Left renal cortex interstitium (tissue), 4 donors: ENCODE results near the gene BTF3L4. TPM values are rescaled to one million over a fixed set of nuclear protein-coding genes. Genes with fewer than 3 reads are reported as not detected.
"Not testable (repeated sequence)": the region's sequence is repeated elsewhere in the genome, so short reads cannot be mapped to it uniquely, and the experiment has no call there.

Source experiments
- DNase-seq, 4 donors: peaks; one replicate each; pipeline ENCODE4 v3.0.0-alpha.2; 2013; ENCODE audit warnings: low read depth in 4 of 4, low spot score in 2 of 4, missing footprints in 1 of 4
- polyA plus RNA-seq, 4 donors: library from polyadenylated mRNA; unstranded; fragments of 120-200 nt; gene quantifications; one replicate each; pipeline ENCODE4 v1.2.1, GENCODE V29; 2013; ENCODE audit not compliant: insufficient read length in 4 of 4

Gene BTF3L4
- polyA plus RNA-seq, result 10 to 100 TPM; 75.0 to 90.3 (median 80.1) TPM

- DNase-seq, result peak; percentile 52 to 86 (median 74)
Observed at GRCh38 chr1:52056163-52056936, at the start of gene BTF3L4. Gene BTF3L4, plus strand, starts transcription at chr1:52056295. Its CDS starts 3,553 bp downstream, at chr1:52059848.

- no peak for DNase-seq
Observed at GRCh38 chr1:52007215-52008002, 48.7 kb upstream of the BTF3L4 start.

DNA sequence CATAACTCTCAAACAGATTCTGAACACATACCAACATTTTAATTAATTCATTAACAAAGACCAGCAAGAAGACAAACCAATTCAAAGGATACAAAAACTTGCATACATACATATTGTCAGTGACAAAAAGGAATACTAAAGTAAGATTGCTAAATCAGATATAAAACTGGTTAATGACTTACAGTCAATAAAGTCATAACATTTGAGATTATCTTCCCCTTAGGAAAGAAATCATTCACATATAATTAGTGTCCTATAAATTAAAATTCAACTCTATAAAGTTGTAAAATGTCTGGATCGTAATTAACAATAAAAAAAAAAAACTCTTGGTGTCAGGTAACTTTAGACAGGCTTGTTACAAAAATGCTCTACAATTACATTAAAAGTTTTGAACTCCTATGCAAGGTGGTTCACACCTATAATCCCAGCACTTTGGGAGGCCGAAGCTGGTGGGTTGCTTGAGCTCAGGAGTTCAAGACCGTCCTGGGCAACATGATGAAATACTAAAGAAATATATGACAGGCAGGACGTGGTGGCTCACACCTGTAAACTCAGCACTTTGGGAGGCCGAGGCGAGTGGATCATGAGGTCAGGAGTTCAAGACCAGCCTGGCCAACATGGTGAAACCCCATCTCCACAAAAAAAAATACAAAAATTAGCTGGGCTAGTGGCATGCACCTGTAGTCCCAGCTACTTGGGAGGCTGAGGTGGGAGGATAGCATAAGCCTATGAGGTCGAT is 47.9 kb upstream of the BTF3L4 start:
- no peak for DNase-seq

GRCh38 chr1:52022133-52022532 is 34.0 kb upstream of the BTF3L4 start:
- no peak for DNase-seq

- no peak for DNase-seq
Observed at GRCh38 chr1:52026278-52026677, 29.8 kb upstream of the BTF3L4 start.

DNA sequence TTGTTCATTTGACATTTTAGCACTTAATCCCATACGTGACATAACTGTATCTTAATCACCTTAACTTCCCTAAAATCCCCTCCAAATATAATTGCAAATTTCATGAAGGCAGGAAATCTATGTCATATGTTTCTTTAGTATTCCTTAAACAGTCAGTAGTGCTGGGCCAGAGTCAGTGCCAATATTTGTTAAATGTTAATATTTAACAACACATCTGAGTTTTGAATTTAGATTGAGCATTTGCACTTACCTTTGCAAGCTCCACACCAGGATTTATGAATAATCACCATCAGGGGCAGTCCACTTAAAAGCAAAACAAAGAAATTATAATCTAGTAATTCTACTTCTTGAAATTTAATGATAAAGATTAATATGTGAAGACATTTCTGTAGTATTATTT is 27.8 kb upstream of the BTF3L4 start:
- no peak for DNase-seq

- DNase-seq, result not testable (repeated sequence)
Observed at GRCh38 chr1:52028839-52029238, 27.3 kb upstream of the BTF3L4 start.

DNA sequence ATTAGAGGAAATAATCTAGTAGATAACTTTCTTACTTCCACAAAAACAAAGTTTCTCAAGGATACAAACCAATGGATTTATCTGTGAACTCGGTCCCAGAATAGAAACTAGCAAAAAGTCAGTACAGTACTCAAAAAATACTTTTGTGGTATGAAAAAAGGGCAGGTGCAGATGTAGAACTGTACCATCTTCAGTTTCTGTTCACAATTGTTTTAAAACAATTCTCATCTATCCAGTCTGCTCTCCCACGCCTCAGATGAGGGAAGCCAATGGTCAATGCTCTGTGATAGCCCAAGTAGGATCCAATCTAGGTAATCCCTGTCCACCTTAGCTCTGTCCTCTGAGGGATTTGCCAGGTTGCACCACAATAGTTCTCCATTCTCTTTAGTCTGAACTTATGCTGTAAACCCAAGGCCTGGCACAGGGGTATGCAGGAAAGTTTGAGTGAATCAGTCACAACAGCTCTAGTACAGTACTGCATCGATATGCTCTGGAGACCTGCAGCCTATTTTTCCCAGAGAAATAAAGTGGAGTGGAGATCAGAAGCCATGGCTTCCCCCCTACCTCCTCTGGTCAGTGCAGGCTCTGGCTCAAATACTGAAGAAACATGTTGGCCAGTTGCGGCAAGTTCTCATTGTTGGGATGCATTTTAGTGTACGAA is 23.8 kb upstream of the BTF3L4 start:
- no peak for DNase-seq

- no peak for DNase-seq
Observed at GRCh38 chr1:52032785-52033131, 23.3 kb upstream of the BTF3L4 start.

DNA sequence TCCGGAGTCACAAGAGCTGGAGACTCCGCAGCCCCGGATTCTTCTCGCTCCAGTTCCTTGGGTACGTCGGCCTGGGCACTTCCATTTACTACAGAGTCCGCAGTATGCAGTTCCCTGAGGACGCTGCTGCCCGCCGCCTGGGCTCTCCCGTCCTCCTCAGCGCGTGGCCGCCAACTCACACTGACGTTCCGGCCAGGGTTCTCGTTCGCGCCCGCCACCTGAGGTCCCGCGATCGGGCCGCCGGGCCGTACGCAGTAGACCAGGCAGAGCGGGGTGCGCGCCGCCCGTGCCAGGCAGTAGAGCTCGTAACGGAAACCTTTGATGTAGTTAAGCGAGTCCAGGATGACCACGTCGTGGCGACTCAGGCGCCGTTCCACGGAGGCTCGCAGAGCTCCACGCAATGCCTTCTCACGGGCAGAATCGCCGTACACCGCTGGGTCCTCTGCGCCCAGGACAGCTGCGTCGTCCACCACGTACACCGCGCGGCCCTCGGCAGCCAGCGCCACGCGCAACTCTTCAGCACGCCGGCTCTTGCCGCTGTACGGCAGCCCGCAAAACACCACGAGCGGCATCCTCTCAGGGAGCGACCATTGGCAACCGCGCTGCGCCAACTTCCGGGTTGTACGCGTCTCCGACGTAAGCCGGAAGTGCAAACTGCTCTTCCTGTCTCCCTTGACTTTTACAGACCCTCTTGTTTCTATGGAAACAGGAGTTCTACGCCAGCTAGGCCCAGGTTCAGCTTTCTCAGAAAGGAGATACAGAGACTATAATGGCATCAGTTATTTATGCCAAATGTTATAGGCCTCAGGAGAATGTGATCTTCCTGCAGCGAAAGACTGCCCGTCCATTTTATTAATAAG is 22.7 kb upstream of the BTF3L4 start, which contains the start of gene KTI12:
TSS of gene KTI12 (minus strand) at position 621 of the 860 bp plus-strand sequence. CDS start at position 572, 49 bp downstream.
- DNase-seq, result peak; percentile 74 to 85 (median 78)

DNA sequence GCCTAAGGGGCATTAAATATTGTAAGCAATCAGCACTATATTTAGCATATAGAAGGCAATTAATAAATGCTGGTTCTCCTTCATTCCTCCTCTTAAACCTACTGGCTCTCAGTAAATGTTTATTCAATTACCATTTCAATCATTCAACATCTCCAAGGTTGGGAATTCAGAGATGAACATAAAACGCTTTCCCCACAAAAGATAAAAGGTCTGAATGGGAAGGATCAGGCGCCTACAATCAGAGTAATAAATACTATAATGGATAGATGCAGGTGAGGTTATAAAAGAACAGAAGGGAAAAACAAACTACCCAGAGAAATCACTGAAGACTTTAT is 22.1 kb upstream of the BTF3L4 start:
- no peak for DNase-seq

DNA sequence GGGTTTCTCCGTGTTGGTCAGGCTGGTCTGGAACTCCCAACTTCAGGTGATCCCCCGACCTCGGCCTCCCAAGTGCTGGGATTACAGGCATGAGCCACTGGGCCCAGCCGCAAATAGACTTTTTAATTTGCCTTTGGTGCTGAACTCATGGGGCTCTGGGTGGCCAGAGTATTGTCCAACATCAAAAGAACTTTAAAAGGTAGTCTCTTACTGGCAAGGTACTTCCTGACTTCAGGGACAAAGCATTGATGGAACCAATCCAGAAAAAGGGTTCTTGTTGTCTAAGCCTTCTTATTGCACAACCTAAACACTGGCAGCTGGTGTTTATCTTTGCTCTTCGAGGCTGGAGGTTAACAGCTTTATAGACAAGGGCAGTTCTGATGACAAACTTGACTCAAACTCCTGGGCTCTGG is 18.7 kb upstream of the BTF3L4 start:
- DNase-seq, result no peak

DNA sequence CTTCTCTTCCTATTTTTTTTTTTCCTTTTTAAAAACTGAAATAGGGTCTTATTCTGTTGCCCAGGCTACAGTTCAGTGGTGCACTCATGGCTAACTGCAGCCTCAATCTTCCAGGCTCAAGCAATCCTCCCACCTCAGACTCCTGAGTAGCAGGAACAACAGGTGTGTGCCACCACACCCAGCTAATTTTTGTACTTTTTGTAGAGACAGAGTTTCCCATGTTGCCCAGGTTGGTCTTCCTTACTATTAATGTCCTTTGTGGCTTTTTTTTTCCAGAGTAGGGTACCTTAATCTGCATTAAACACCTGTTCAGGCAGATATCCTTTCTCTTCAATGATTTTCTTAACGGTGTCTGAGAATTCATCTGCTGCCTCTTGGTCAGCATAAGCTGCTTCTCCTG is 18.2 kb upstream of the BTF3L4 start:
- DNase-seq, result no peak

- no peak for DNase-seq
Observed at GRCh38 chr1:52041551-52042185, 14.4 kb upstream of the BTF3L4 start.

- no peak for DNase-seq
Observed at GRCh38 chr1:52045236-52045635, 10.9 kb upstream of the BTF3L4 start.

DNA sequence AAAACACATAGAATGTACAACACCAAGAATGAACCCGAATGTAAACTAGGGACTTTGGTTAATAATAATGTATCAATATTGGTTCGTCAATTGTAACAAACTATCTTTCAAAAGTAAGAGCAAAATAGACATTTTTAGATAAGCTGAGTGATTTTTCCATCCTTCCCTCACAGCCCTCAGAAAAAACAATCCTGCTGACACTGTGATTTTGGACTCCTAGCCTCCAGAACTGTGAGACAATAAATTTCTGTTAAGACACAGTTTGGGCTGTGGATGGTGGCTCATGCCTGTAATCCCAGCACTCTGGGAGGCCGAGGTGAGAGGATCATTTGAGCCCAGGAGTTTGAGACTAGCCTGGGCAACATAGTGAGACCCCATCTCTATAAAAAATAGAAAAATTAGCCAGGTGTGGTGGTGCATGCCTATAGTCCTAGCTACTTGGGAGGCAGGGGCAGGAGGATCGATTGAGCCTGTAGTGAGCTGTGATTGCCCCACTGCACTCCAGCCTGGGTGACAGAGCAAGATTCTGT is 10.4 kb upstream of the BTF3L4 start:
- DNase-seq, result not testable (repeated sequence)

DNA sequence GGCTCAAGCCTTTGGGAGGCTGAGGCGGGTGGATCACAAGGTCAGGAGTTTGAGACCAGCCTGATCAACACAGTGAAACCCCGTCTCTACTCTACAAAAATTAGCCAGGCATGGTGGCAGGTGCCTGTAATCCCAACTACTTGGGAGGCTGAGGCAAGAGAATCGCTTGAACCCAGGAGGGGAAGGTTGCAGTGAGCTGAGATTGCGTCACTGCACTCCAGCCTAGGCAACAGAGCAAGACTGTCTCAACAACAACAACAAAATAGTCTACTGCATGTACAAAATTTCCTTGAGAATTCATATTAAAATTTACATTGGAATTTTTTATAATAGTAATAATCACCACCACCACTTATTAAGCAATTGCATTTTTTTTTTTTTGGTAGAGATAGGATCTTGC is 6.8 kb upstream of the BTF3L4 start:
- DNase-seq, result not testable (repeated sequence)

GRCh38 chr1:52053862-52054261 is 2.2 kb upstream of the BTF3L4 start:
- no peak for DNase-seq

DNA sequence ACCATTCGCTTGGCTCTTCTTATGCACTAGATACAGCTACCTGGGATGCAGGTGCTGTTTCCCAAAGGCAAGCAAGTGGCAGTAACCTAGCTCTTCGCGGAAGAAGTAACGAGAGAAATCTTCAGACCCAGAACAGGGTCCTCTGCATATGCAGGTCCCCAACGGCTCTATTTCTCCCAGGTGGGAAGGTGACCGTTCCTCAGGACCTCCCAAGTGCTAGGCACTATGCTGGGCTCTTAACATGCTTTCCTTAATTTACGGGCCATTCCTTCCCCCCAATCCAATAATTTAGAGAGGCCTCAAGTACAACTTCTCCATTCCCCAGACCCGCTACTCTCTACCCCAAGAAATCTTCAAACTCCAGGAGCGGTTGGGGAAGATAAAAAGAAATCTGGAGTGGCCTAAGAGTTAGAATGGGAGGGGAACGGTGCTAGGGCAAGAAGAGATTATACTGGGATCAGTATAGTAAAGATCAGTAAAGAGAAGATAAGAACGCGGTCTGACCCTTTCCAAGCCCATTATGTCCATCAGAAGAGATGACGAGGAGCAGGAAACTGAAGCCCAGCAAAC is 1.5 kb upstream of the BTF3L4 start:
- DNase-seq, result no peak
